Stimulated activated CD4-positive, alpha-beta T cell treated with anti-CD3 and anti-CD28 coated beads, Interleukin-15, amount 100 ng/mL, for 48 hours (primary cell): ENCODE data around the gene GAS2L2.

Source experiments
- DNase-seq, 2 donors: peaks; one replicate each; pipeline ENCODE4 v3.0.0-alpha.2; 2020; ENCODE audit warnings: low read depth in 2 of 2

GAS2L2 gene

GRCh38 chr17:35745749-35746320, 7.2 kb downstream of the GAS2L2 start:
- DNase-seq = no peak

DNA sequence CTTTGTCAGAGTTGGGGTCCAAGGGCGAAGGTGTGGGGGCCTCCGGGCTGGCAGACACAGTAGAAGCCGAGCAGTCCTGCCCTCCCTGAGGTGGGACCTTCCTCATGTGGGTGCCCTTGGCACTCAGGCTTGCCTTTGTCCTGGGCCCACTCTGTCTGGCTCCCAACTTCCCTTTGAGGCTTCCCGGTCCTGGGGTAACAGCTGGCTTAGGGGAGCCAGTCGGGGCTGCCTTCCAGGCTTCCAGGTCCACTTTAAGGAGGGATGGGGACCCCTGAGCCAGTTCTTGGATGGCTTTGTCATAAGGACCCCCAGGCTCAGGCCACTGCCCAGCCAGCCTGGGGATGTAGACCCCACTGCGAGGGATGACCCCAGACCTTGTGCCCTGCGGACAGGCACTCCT, 7.8 kb downstream of the GAS2L2 start:
- no peak for DNase-seq

- no peak for DNase-seq
Measured at GRCh38 chr17:35744830-35745229, 8.2 kb downstream of the GAS2L2 start.

GRCh38 chr17:35743626-35744328, 9.3 kb downstream of the GAS2L2 start:
- DNase-seq = no peak

DNA sequence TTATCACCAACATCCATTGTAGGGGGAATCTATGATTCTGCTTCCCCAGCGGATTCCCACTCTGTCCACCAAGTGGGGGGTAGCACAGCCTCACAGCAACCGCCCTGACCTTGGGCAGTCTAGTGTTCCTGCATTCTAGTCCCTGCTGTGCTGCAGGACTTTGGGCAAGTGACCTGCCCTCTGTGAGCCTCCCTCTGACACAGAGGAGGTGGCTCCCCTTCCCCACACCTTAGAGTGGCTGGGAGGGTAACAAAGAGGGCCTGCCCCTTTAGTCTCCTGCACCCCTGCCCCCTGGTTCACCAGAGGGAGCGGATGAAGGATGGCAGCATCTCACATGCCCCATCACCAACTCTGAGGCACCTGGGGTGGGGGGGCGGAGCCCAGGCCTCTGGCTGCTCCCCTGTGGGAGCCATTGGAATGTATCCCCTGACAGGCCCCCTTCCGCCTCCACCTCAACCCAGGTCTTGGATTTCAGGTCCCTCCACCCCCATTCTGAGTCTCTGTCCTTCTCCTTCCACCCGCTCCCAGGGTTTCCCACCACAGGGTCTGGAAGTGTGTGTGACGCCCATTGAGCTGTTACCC, 10.1 kb downstream of the GAS2L2 start:
- no peak for DNase-seq

DNA sequence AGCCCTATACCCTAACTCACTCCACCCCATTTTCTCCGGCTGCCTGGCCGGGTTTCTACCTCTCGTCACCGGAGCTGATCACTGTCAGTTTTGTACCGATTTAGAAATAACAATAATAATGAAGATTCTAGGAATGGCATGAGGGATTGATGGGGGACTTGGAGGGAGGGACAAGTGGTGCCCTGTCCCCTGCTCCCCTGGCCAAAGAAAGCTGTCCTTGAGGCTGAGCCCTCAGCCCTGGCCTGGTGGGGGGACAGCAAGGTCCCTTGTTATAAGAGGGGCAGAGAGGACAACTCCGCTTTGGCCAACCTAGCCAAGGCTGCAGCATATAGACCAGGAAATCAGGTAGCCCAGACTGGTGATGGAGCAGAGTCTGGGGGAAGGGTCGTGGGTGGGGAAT, 10.5 kb downstream of the GAS2L2 start:
- no peak for DNase-seq

- no peak for DNase-seq
Measured at GRCh38 chr17:35740997-35741931, 11.8 kb downstream of the GAS2L2 start.

GRCh38 chr17:35740216-35740615, 12.8 kb downstream of the GAS2L2 start:
- DNase-seq = no peak

DNA sequence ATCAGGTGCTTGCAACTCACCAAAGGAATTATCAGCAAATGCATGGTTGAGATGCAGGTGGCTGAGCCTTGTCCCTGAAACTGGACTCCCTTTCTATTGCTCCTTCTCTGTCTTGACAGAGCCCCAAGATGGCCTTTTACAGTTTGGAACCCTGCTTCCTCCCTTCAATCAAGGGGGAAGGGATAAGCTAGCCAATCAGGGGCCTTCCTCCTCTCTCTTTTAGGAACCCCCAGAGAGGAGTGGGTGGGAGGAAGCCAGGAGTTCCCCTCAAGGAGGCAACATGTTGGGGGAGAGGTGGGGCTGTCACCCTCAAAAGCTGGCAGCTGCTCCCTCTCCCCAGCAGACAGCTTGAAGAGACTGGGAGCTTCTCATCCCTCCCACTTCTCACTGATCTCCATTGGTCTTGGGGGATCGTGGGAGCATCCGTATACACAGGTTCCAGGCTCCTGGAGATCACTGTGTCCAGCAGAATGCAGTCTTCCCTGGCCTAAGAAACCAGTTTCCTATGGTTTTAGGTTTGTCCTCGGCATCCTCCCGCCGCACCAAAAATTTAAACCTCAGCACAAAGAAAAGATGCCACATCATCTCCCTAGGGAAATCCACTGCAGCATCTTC, 14.4 kb downstream of the GAS2L2 start:
- DNase-seq = no peak

- no peak for DNase-seq
Measured at GRCh38 chr17:35736236-35736635, 16.8 kb downstream of the GAS2L2 start.

- no peak for DNase-seq
Measured at GRCh38 chr17:35735036-35735805, 17.8 kb downstream of the GAS2L2 start.

- DNase-seq = no peak
Measured at GRCh38 chr17:35734396-35734795, 18.6 kb downstream of the GAS2L2 start.

DNA sequence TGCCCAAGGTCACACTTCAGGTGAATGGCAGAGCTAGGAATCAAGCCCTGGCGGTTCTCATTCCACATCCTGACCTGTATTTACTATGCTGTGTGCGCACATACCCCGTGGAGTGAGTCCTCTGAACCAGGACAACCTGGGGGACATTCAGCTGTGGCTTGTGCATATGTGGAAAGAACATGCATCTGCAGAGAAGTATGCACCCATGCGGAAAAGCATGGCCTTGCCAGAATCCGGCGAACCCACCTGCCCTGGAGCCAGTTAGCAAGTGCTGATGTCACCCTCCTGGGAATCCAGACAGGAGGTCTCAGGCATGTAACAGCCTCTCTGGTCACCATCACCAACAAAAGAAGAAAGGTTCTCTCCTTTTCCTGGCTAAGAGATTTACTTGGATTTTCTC, 19.7 kb downstream of the GAS2L2 start:
- DNase-seq = no peak

DNA sequence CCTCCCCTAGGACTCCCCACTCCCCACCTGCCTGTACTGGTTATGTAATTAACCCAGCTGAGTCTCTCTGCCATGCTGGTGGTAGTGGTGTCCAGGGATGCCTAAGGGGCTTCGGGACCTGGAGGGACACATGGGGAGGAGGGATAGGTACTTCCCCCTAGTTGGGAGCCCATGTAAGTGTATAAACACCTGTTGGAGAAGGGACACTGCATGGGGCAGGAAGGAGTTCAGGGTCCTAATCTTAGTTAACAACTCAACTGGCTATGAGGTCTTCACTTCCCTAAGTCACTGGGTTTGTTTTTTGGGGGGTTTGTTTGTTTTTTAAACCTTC, 20.3 kb downstream of the GAS2L2 start:
- no peak for DNase-seq

DNA sequence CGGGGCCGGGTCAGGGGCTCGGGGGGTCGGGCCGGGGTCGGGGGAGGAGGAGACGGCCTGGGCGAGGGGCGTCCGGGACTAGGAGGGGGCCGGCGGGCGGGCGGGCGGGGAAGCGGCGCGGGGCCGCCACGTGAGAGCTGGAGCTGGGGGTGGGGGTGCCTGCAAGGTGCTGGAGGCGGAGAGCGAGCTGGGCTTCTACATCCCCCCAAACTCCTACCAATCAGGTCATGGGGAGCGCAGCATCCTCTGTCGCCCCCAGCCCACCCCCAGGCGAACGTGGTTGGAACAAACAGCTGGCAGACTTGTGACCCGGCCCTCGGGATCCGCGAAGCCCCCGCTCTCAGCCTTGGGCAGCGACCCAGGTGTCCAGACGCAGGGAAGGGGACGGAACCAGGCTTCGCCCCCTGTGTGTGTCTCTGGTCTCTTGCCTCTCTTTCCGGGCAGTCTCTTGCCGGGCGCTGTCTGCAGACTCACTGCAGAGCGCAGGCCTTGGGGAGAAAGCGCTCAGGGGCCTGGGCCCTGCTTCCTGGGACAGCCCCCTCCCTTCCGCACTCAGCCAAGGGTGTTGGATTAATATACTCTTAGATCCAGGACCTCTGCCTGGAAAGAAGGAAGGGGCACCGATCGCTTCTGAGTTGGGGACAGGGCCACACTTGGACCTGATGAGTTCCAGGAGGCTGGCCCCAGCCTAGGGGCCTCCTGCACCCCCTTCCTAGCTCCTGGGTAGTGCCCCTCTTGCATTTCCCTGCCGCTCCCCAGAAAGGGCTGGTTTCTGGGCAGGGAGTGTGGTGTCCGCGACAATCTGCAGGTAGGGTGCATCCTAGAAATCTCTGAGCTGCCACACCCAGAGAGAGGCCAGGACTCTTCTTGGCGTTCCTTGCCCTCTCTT, 20.9 kb downstream of the GAS2L2 start:
- no peak for DNase-seq

- DNase-seq = peak in 1 of 2 donors; percentile 57
Measured at GRCh38 chr17:35731239-35731916, 21.7 kb downstream of the GAS2L2 start, which contains the start of gene RASL10B. RASL10B (plus strand) TSS chr17:35731639; CDS start chr17:35735185, 3,546 bp downstream.

DNA sequence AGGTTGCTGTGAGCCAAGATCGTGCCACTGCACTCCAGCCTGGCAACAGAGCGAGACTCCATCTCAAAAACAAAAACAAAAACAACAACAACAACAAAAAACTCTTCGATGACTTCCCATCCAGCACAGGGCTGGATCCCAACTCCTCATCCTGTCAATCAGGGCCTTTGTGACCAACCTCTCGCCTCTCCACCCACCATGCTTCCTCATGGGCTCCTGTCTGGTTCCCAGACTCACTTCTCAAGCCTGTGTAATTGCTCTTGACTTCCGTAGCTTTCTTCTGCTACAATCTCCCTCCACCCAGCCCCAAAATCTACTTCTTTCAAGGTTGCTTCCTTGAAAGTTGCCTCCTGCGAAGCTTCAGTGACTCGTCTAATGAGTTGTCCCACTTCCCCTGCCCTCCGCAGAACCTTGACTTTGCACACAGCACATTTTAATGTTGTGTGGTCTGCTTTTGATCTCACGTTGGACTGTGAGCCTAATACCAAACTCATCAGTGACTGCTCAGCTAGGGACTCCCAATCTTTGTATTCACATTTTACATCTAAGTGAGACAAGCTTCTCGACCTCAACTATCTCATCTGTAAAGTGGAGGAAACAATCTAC, 22.5 kb downstream of the GAS2L2 start:
- no peak for DNase-seq

DNA sequence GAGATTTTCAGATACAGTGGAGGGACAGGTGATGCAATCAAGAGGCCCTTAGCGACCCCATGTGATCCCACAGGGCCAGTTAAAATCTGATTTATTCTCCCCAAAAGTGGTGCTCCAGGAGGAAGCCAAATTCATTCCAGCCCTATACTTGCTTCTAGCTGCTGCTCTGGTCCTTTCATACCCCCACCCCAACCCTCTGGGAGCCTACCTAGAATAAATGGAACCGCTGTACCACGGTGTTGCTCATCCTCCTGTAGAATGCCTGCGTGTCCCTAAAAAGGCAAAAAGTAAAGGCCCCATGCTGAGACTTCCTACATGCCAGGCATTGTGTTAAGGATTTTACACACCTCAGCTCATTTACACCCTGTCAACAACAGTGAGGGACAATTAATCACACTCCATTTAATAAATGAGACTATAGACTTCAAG, 23.6 kb downstream of the GAS2L2 start:
- no peak for DNase-seq

GRCh38 chr17:35728551-35728950, 24.5 kb downstream of the GAS2L2 start:
- DNase-seq = no peak
